Measurements from ENCODE around the gene HHIPL1.

HHIPL1 gene

GRCh38 chr14:99690636-99691035 is 45.7 kb downstream of the HHIPL1 start:
- TF ChIP-seq CTCF (conservative IDR thresholded peaks at IDR 0.05; ENCODE audit: low read length) (no peak), EZH2phosphoT487 (IDR thresholded peaks at IDR 0.05; ENCODE audit: borderline replicate concordance) (no peak)
- Histone ChIP-seq H3K36me3 (ENCODE audit: insufficient read depth, low read length) (no peaks in the 10 kb centered on the region), H3K4me2 (ENCODE audit: low read depth, low read length, poor library complexity, severe bottlenecking) (no peak overlapping the region), H3K27me3 (ENCODE audit: insufficient read depth, low read length, poor library complexity, severe bottlenecking) (no peaks in the 10 kb centered on the region), H3K9ac (ENCODE audit: low read depth, low read length, poor library complexity, severe bottlenecking) (no peak overlapping the region), H3K9me2 (replicated peaks; ENCODE audit: low read depth, low read length) (no peaks in the 10 kb centered on the region; the same call in 1 of the 2 replicates), H4K20me1 (ENCODE audit: insufficient read depth, low read length, poor library complexity, severe bottlenecking) (no peaks in the 10 kb centered on the region), H3K4me3 (ENCODE audit: low read length, poor library complexity, severe bottlenecking) (no peak overlapping the region), H2AFZ (ENCODE audit: low read length) (no peak overlapping the region), H3K9me3 (ENCODE audit: insufficient read depth, low read depth, low read length) (no peaks in the 10 kb centered on the region), H3K4me1 (ENCODE audit: insufficient read depth, low read length, poor library complexity, severe bottlenecking) (peaks cover 6% of the 10 kb centered on the region), H3K79me2 (ENCODE audit: insufficient read depth, low read length) (no peaks in the 10 kb centered on the region), H3F3A (ENCODE audit: low read depth) (no peaks in the 10 kb centered on the region)

DNA sequence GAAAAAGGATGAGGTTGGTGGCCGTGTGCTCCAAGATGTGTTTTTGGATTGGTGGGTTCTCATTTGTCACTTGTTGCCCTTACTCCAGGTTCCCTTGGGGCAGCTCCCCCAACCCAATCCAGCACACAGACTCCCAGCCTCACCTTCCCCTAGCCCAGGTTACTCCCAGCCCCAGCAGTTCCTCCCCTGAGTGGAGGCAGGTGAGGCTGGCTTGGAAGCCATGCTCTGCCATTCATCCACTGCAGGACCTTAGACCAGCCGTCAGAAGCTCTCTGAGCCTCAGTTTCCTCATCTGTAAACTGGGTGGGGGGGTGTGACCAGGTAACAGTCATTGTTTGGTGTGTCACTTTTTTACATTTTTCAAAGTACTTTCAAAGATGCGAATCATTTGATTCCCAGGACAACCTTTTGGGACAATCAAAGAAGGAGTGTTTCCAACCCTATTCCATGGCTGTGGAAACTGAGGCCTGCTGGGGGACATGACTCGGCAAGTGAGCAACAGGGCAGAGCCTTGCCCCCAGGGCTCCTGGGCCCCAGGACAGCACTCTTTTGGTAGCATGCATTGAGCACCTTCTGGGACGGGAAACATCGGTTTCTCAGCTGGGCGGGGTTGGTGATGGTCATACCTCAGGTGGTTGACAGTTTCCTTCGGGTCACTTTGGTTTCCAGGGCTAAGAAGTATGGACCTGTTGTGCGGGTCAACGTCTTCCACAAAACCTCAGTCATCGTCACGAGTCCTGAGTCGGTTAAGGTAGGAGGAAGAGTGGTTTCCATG is 46.4 kb downstream of the HHIPL1 start:
- no peaks in the 10 kb centered on the region; the same call in 1 of the 2 replicates for H3K9me2 ChIP-seq (replicated peaks; ENCODE audit: low read depth, low read length)
- TF ChIP-seq EZH2phosphoT487 (IDR thresholded peaks at IDR 0.05; ENCODE audit: borderline replicate concordance) (no peak), CTCF (conservative IDR thresholded peaks at IDR 0.05; ENCODE audit: low read length) (no peak)
- H3K4me1 ChIP-seq (ENCODE audit: insufficient read depth, low read length, poor library complexity, severe bottlenecking) = peaks cover 6% of the 10 kb centered on the region
- H3K4me3 ChIP-seq (ENCODE audit: low read length, poor library complexity, severe bottlenecking) = no peak overlapping the region
- H3K36me3 ChIP-seq (ENCODE audit: insufficient read depth, low read length) = no peaks in the 10 kb centered on the region
- H3K9me3 ChIP-seq (ENCODE audit: insufficient read depth, low read depth, low read length) = no peaks in the 10 kb centered on the region
- no peaks in the 10 kb centered on the region for H3K79me2 ChIP-seq (ENCODE audit: insufficient read depth, low read length)
- no peaks in the 10 kb centered on the region for H4K20me1 ChIP-seq (ENCODE audit: insufficient read depth, low read length, poor library complexity, severe bottlenecking)
- H3K9ac ChIP-seq (ENCODE audit: low read depth, low read length, poor library complexity, severe bottlenecking) = no peak overlapping the region
- no peaks in the 10 kb centered on the region for H3F3A ChIP-seq (ENCODE audit: low read depth)
- no peak overlapping the region for H3K4me2 ChIP-seq (ENCODE audit: low read depth, low read length, poor library complexity, severe bottlenecking)
- no peaks in the 10 kb centered on the region for H3K27me3 ChIP-seq (ENCODE audit: insufficient read depth, low read length, poor library complexity, severe bottlenecking)
- H2AFZ ChIP-seq (ENCODE audit: low read length) = no peak overlapping the region

DNA sequence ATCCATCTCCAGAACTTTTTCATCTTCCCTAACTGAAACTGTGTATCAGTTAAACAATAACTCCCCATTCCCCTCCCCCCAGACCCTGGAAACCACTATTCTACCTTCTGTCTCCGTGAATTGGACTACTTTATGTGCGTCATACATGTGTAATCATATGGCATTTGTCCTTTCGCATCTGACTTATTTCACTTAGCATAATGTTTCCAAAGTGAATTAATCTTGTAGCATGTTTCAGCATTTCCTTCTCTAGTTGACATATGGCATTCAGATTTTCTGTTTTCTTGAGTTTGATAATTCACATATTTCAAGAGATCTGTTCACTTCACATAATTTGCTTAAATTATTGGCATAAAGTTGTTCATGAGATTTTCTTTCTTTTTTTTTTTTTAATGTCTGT is 49.0 kb downstream of the HHIPL1 start:
- H3F3A ChIP-seq (ENCODE audit: low read depth) = no peaks in the 10 kb centered on the region
- no peaks in the 10 kb centered on the region for H4K20me1 ChIP-seq (ENCODE audit: insufficient read depth, low read length, poor library complexity, severe bottlenecking)
- H2AFZ ChIP-seq (ENCODE audit: low read length) = no peak overlapping the region
- H3K4me2 ChIP-seq (ENCODE audit: low read depth, low read length, poor library complexity, severe bottlenecking) = no peak overlapping the region
- H3K9me2 ChIP-seq (replicated peaks; ENCODE audit: low read depth, low read length) = no peaks in the 10 kb centered on the region; the same call in 1 of the 2 replicates
- TF ChIP-seq EZH2phosphoT487 (IDR thresholded peaks at IDR 0.05; ENCODE audit: borderline replicate concordance) (no peak), CTCF (conservative IDR thresholded peaks at IDR 0.05; ENCODE audit: low read length) (no peak)
- no peaks in the 10 kb centered on the region for H3K4me1 ChIP-seq (ENCODE audit: insufficient read depth, low read length, poor library complexity, severe bottlenecking)
- H3K36me3 ChIP-seq (ENCODE audit: insufficient read depth, low read length) = no peaks in the 10 kb centered on the region
- no peaks in the 10 kb centered on the region for H3K9me3 ChIP-seq (ENCODE audit: insufficient read depth, low read depth, low read length)
- no peaks in the 10 kb centered on the region for H3K79me2 ChIP-seq (ENCODE audit: insufficient read depth, low read length)
- H3K9ac ChIP-seq (ENCODE audit: low read depth, low read length, poor library complexity, severe bottlenecking) = no peak overlapping the region
- no peaks in the 10 kb centered on the region for H3K27me3 ChIP-seq (ENCODE audit: insufficient read depth, low read length, poor library complexity, severe bottlenecking)
- H3K4me3 ChIP-seq (ENCODE audit: low read length, poor library complexity, severe bottlenecking) = no peak overlapping the region

Measured in Loucy (cell line).